Frontal cortex (tissue), 4 donors: ENCODE measurements around the gene TTLL8. TPM values are rescaled to one million over a fixed set of nuclear protein-coding genes. Genes with fewer than 3 reads are reported as not detected.
"Not testable (repeated sequence)": the region's sequence is repeated elsewhere in the genome, so short reads cannot be mapped to it uniquely, and the experiment has no call there.

Experiments
- DNase-seq, 2 donors: peaks; one replicate each; pipeline ENCODE4 v3.0.0; 2012; ENCODE audit warnings: low spot score in 2 of 2
- FAIRE-seq: peaks from 2 replicates; lab custom pipeline; 2012; peaks lifted over from hg19 to GRCh38; lab: Jason Lieb, UNC
- total RNA-seq: library from RNA; depleted of rRNA; stranded (reverse); fragments of >200 nt; gene quantifications from one replicate; pipeline ENCODE4 v1.2.3, GENCODE V29; 2014
- donor health status: control.
- donor health status: control.
- donor health status: control.

TTLL8 gene
- total RNA-seq, 1 donor from 2014 or later = not detected

GRCh38 chr22:49995041-49995360, 63.1 kb downstream of the TTLL8 start:
- FAIRE-seq (no peak), DNase-seq (no peak)

- no peak for FAIRE-seq
- no peak for DNase-seq
Measured at GRCh38 chr22:49994361-49995040, 63.6 kb downstream of the TTLL8 start.

- no peak for FAIRE-seq
- DNase-seq = no peak
Measured at GRCh38 chr22:49993649-49994360, 64.3 kb downstream of the TTLL8 start.

- FAIRE-seq = no peak
- peak; percentile 76 to 80 for DNase-seq
Measured at GRCh38 chr22:49992921-49993648, 65.0 kb downstream of the TTLL8 start.

- DNase-seq (no peak), FAIRE-seq (no peak)
Measured at GRCh38 chr22:49991907-49992533, 66.1 kb downstream of the TTLL8 start.

- DNase-seq (no peak), FAIRE-seq (no peak)
Measured at GRCh38 chr22:49991167-49991566, 66.9 kb downstream of the TTLL8 start.

GRCh38 chr22:49989826-49990225, 68.3 kb downstream of the TTLL8 start:
- FAIRE-seq, DNase-seq: not testable (repeated sequence)

- FAIRE-seq (no peak), DNase-seq (no peak)
Measured at GRCh38 chr22:49986325-49986724, 71.8 kb downstream of the TTLL8 start.

GRCh38 chr22:49983148-49984042, 74.7 kb downstream of the TTLL8 start:
- peak in 1 of 2 donors; percentile 55 for DNase-seq
- FAIRE-seq = no peak

- DNase-seq, FAIRE-seq: not testable (repeated sequence)
Measured at GRCh38 chr22:49981799-49982198, 76.3 kb downstream of the TTLL8 start.

GRCh38 chr22:49979587-49980264, 78.4 kb downstream of the TTLL8 start:
- no peak for FAIRE-seq
- no peak for DNase-seq

GRCh38 chr22:49977578-49977977, 80.5 kb downstream of the TTLL8 start:
- FAIRE-seq = no peak
- DNase-seq = no peak

GRCh38 chr22:49976439-49977175, 81.5 kb downstream of the TTLL8 start:
- FAIRE-seq (no peak), DNase-seq (no peak)

- FAIRE-seq (no peak), DNase-seq (no peak)
Measured at GRCh38 chr22:49975543-49976389, 82.3 kb downstream of the TTLL8 start.

- DNase-seq = no peak
- no peak for FAIRE-seq
Measured at GRCh38 chr22:49973018-49973961, 84.8 kb downstream of the TTLL8 start.
